ENCODE measurements around the gene SMIM35.

SMIM35 gene

DNA sequence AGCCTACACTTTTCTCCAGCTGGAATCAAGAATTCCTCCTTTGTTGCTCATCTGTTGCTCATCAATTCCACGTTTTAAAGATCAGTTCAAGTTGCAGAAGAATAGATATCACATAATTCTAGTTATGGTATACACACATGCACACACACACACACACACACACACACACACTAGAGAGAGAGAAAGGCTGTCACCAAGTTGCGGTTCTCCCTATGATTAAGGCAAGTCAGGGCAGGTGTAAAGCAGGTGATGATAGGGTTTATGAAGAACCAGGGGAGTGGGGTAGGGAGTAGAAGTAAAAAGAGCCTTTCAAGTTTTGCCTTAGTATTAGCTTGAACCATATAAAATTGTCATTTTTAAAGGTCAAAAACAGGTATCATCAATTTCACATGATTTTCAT, 41.6 kb downstream of the SMIM35 start:
- no peak for DNase-seq (ENCODE audit: insufficient read length, low spot score)
- no peak for FAIRE-seq
- no peak for TF ChIP-seq CTCF (IDR thresholded peaks at IDR 0.05; ENCODE audit: insufficient read depth, missing control alignments)

DNA sequence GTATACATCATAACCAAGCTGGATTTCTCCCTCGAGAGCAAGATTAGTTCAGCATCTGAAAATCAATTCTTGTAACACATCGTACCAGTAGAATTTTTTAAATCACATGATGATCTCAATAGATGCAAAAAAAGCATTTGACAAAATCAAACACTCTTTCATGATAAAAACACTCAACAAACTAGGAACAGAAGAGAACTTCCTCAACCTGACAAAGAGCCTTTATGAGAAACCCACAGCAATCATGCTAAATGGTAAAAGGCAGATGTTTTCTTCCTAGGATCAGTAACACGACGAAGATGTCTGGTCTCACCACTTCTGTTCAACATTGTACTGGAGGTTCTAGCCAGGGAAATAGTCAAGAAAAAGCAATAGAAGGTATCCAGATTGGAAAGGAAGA, 44.0 kb downstream of the SMIM35 start:
- FAIRE-seq (no peak), DNase-seq (ENCODE audit: insufficient read length, low spot score) (no peak)
- TF ChIP-seq CTCF (IDR thresholded peaks at IDR 0.05; ENCODE audit: insufficient read depth, missing control alignments), result no peak

GRCh38 chr11:118042141-118042540, 44.6 kb downstream of the SMIM35 start:
- FAIRE-seq, result no peak
- TF ChIP-seq CTCF (IDR thresholded peaks at IDR 0.05; ENCODE audit: insufficient read depth, missing control alignments), result no peak
- DNase-seq (ENCODE audit: insufficient read length, low spot score), result no peak

GRCh38 chr11:118033443-118033842, 53.3 kb downstream of the SMIM35 start:
- FAIRE-seq (no peak), DNase-seq (ENCODE audit: insufficient read length, low spot score) (no peak)
- no peak for TF ChIP-seq CTCF (IDR thresholded peaks at IDR 0.05; ENCODE audit: insufficient read depth, missing control alignments)

DNA sequence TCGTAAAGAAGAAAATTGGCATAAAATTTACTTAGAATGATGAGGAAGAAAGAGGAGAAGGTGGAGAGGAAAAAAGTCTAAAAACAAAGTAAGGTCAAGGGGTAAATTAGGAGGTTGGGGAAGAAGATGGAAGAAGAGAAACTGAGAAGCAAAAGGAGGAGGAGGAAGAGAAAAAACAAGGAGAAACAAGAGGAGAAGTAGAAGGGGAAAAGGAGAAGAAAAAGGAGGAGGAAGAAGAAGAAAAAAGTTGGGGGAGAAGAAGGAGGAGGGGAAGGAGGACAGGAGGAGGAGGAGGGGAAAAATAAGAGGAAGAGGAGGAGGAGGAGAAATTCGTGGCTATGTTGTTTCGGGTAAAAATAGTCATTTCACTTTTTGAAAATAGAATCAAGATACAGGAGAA, 58.1 kb downstream of the SMIM35 start:
- DNase-seq (ENCODE audit: insufficient read length, low spot score), result no peak
- FAIRE-seq, result no peak

DNA sequence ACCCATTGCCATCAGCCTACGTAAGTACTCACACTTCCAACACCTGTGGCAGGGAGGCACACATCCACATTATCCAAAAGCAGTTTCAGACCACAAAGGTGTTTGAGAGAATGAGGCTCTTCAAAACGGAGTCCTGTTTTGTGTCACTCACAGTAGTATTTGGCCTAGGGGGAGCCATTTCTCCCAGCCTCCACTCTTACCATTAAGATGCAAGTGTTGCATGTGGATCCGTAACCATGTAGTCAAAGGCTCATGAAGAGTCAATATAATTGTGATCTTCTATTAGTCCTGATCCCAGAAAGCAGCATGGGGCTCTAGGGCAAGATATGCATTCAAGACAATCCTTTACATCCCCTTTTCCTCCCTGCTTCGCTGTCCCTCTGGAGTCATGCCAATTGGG, 59.1 kb downstream of the SMIM35 start:
- FAIRE-seq, result no peak
- TF ChIP-seq CTCF (IDR thresholded peaks at IDR 0.05; ENCODE audit: insufficient read depth, missing control alignments), result no peak
- no peak for DNase-seq (ENCODE audit: insufficient read length, low spot score)

More for the DNA sequence above, 58.1 kb downstream of the SMIM35 start:
- TF ChIP-seq CTCF (IDR thresholded peaks at IDR 0.05; ENCODE audit: insufficient read depth, missing control alignments), result no peak

DNA sequence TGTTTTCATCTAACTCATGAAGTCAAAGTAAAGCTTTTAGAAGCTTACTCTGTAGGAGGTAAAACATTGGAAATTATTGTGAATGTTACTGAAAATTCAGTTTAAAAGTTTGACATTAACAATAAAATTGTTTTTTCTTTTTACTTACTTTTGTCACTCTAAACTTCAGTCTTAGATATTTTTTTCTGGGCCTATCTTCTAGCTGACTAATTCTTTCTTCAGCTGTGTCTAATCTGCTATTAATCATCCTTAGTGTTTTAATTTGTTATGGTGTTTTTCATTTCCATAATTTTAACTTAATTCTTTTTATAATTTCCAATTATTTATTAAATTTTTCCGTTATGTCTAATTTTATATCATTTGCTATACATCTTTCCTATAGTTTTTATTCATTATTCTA, 65.6 kb downstream of the SMIM35 start:
- FAIRE-seq (no peak), DNase-seq (ENCODE audit: insufficient read length, low spot score) (no peak)
- no peak for TF ChIP-seq CTCF (IDR thresholded peaks at IDR 0.05; ENCODE audit: insufficient read depth, missing control alignments)
